ENCODE data around the gene SMARCD2. TPM values are rescaled to one million over a fixed set of nuclear protein-coding genes. Genes with fewer than 3 reads are reported as not detected.

Gene SMARCD2
- total and polyA plus RNA-seq, 2 of the 13 experiments (the other 11 are each of a cell fraction or from before 2014, with no cell fraction given) = 122 to 150 TPM

- CTCF ChIA-PET (ENCODE audit: low intra/inter-chr PET ratio, low total read pairs) = no interaction called here
- Histone ChIP-seq H3K27me3 (ENCODE audit: control insufficient read depth in 1 of 2, insufficient read depth in 2 of 2, low read length in 2 of 2) (no peaks in the 10 kb centered on the region; a peak in 1 of 5 replicates), H3K9ac (ENCODE audit: insufficient read depth, low read depth, low read length) (no peak overlapping the region), H3K4me2 (ENCODE audit: low read depth, low read length) (no peak overlapping the region), H3K79me2 (ENCODE audit: insufficient read depth, low read length) (peaks cover 39% of the 10 kb centered on the region), H3K9me3 (ENCODE audit: low read length) (no peaks in the 10 kb centered on the region), H3K27ac (ENCODE audit: extremely low read length, insufficient read depth, low read length) (no peak overlapping the region), H3K4me3 (replicated peaks in 1 of 3; ENCODE audit: insufficient read depth in 1 of 3, low read depth in 2 of 3, low read length in 3 of 3) (no peak overlapping the region), H2AFZ (ENCODE audit: low read length) (no peak overlapping the region), H3K36me3 (replicated peaks in 1 of 2; ENCODE audit: control insufficient read depth in 1 of 2, insufficient read depth in 2 of 2, low read length in 2 of 2) (peaks cover 32 to 66% of the 10 kb centered on the region in 2 experiments), H3K4me1 (ENCODE audit: insufficient read depth, low read length) (peaks cover 27% of the 10 kb centered on the region), H4K20me1 (ENCODE audit: insufficient read depth, low read length) (0 out of 2 replicates have a peak, but pooled peaks cover under 1% of the 10 kb centered on the region)
- no peak for FAIRE-seq
- POLR2A ChIA-PET = interaction anchor here (1.2 kb wide), 1 partner anchor 51 kb away, joined by 5 read pairs; the partner anchor contains the start of genes CCDC47 and DDX42
- intact Hi-C loops (cut with micrococcal nuclease; ENCODE audit: unreplicated experiment) (no loop called here), in situ Hi-C loops (cut with HindIII; ENCODE audit: extremely low pct_ligation_motif_present, low pct_unique_long_range_greater_than_20kb) (no loop called here)
- no peak for ATAC-seq
- WGBS (ENCODE audit: low lambda C conversion rate) = 98% methylated on average over 9 of the region's 9 CpGs
- DNase-seq (ENCODE audit: low spot score) = no peak
- TF ChIP-seq SPEN (CRISPR knock-in tag; IDR thresholded peaks at IDR 0.05; ENCODE audit: low read depth) = no peak
- BruUV-seq (replicated peaks) = no TSS peak
Measured at GRCh38 chr17:63824362-63824761, 18.1 kb downstream of the SMARCD2 start.

GRCh38 chr17:63823659-63824331 is 18.7 kb downstream of the SMARCD2 start:
- no peaks in the 10 kb centered on the region for H3K9me3 ChIP-seq (ENCODE audit: low read length)
- no peak overlapping the region for H3K27ac ChIP-seq (ENCODE audit: extremely low read length, insufficient read depth, low read length)
- peaks cover 31 to 67% of the 10 kb centered on the region in 2 experiments for H3K36me3 ChIP-seq (replicated peaks in 1 of 2; ENCODE audit: control insufficient read depth in 1 of 2, insufficient read depth in 2 of 2, low read length in 2 of 2)
- ChIA-PET CTCF (ENCODE audit: low intra/inter-chr PET ratio, low total read pairs) (no interaction called here), POLR2A (interaction anchor here (1.2 kb wide), 1 partner anchor 50 kb away, joined by 5 read pairs; the partner anchor contains the start of genes CCDC47 and DDX42)
- TF ChIP-seq ZNF121 (CRISPR knock-in tag; IDR thresholded peaks at IDR 0.05) (0 out of 2 replicates have a peak, but pooled peaks have one; percentile 4), PAF1 (CRISPR knock-in tag; IDR thresholded peaks at IDR 0.05) (0 out of 2 replicates have a peak, but pooled peaks have one; percentile 19), ZNF138 (CRISPR knock-in tag; IDR thresholded peaks at IDR 0.05; ENCODE audit: low read depth) (no peak)
- H3K4me1 ChIP-seq (ENCODE audit: insufficient read depth, low read length) = peaks cover 27% of the 10 kb centered on the region
- in situ Hi-C loops (cut with HindIII; ENCODE audit: extremely low pct_ligation_motif_present, low pct_unique_long_range_greater_than_20kb) = no loop called here
- no peak for ATAC-seq
- FAIRE-seq = no peak
- H3K27me3 ChIP-seq (ENCODE audit: control insufficient read depth in 1 of 2, insufficient read depth in 2 of 2, low read length in 2 of 2) = no peaks in the 10 kb centered on the region; a peak in 1 of 5 replicates
- H4K20me1 ChIP-seq (ENCODE audit: insufficient read depth, low read length) = 0 out of 2 replicates have a peak, but pooled peaks cover 3% of the 10 kb centered on the region
- no peak overlapping the region for H3K4me3 ChIP-seq (replicated peaks in 1 of 3; ENCODE audit: insufficient read depth in 1 of 3, low read depth in 2 of 3, low read length in 3 of 3)
- H2AFZ ChIP-seq (ENCODE audit: low read length) = no peak overlapping the region
- DNase-seq (ENCODE audit: low spot score) = no peak
- H3K79me2 ChIP-seq (ENCODE audit: insufficient read depth, low read length) = peaks cover 33% of the 10 kb centered on the region
- intact Hi-C loops (cut with micrococcal nuclease; ENCODE audit: unreplicated experiment) = no loop called here
- no peak overlapping the region for H3K4me2 ChIP-seq (ENCODE audit: low read depth, low read length)
- H3K9ac ChIP-seq (ENCODE audit: insufficient read depth, low read depth, low read length) = no peak overlapping the region
- no TSS peak for BruUV-seq (replicated peaks)
- WGBS (ENCODE audit: low lambda C conversion rate) = 97% methylated on average over 13 of the region's 13 CpGs
